Gastrocnemius medialis (tissue), 4 donors: ENCODE measurements around the gene FMNL3.
"Not testable (repeated sequence)": the region's sequence is repeated elsewhere in the genome, so short reads cannot be mapped to it uniquely, and the experiment has no call there.

Source experiments
- POLR2A ChIP-seq, 2 donors: fragments of 450-650 bp; IDR thresholded peaks; one replicate each; pipeline ENCODE4 v1.6.1; 2017; ENCODE audit warnings: antibody characterized with exemption in 2 of 2, mild to moderate bottlenecking in 2 of 2, moderate library complexity in 2 of 2
- TF ChIP-seq, protein P1 (sequence below), 5 experiments: fragments of 450-650 bp in 3 of 5; fragments of 200-600 bp in 2 of 5; sonication (generic) in 2 of 5; IDR thresholded peaks in 4 of 5; conservative IDR thresholded peaks in 1 of 5; 1 replicate in 4 of 5; 2 replicates in 1 of 5; pipeline ENCODE4 v1.5.1; 2016 to 2019; ENCODE audit warnings: antibody characterized with exemption in 5 of 5, mild to moderate bottlenecking in 3 of 5, moderate library complexity in 3 of 5

DNA sequence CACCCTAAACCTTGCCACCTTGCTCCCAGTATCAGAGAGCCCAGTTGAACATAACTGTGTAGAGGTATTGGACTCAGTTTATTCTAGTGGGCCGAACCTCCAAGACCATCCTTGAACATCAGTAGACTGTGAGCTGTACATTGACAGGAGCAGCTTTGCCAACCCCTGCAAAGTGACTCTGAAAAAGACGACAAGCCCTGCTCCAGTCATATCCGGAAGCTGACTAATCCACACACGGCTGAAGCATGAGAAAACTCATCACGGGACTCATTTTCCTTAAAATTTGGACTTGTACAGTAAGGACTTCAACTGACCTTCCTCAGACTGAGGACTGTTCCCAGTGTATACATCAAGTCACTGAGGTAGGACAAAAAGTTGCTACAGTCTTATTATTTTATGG lies 31.5 kb upstream of the FMNL3 start:
- TF ChIP-seq, protein P1, sequence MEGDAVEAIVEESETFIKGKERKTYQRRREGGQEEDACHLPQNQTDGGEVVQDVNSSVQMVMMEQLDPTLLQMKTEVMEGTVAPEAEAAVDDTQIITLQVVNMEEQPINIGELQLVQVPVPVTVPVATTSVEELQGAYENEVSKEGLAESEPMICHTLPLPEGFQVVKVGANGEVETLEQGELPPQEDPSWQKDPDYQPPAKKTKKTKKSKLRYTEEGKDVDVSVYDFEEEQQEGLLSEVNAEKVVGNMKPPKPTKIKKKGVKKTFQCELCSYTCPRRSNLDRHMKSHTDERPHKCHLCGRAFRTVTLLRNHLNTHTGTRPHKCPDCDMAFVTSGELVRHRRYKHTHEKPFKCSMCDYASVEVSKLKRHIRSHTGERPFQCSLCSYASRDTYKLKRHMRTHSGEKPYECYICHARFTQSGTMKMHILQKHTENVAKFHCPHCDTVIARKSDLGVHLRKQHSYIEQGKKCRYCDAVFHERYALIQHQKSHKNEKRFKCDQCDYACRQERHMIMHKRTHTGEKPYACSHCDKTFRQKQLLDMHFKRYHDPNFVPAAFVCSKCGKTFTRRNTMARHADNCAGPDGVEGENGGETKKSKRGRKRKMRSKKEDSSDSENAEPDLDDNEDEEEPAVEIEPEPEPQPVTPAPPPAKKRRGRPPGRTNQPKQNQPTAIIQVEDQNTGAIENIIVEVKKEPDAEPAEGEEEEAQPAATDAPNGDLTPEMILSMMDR (IDR thresholded peaks at IDR 0.05 in 4 of 5, conservative IDR thresholded peaks at IDR 0.05 in 1 of 5) = not testable (repeated sequence)
- TF ChIP-seq POLR2A (IDR thresholded peaks at IDR 0.05) = not testable (repeated sequence)
